GM12892 (cell line): ENCODE results near the gene TECPR1.

Source experiments
- POLR2A ChIP-seq: IDR thresholded peaks from 2 replicates; pipeline ENCODE4 v1.6.1; 2011; ENCODE audit warnings: low read depth, low read length, control low read depth
- POLR2AphosphoS5 ChIP-seq: IDR thresholded peaks from 2 replicates; pipeline ENCODE4 v1.6.1; 2011; ENCODE audit warnings: low read depth, low read length, control low read depth
- TAF1 ChIP-seq: IDR thresholded peaks from 2 replicates; pipeline ENCODE4 v1.6.1; 2011; ENCODE audit warnings: low read depth, mild to moderate bottlenecking, control low read depth, low read length, borderline replicate concordance

DNA sequence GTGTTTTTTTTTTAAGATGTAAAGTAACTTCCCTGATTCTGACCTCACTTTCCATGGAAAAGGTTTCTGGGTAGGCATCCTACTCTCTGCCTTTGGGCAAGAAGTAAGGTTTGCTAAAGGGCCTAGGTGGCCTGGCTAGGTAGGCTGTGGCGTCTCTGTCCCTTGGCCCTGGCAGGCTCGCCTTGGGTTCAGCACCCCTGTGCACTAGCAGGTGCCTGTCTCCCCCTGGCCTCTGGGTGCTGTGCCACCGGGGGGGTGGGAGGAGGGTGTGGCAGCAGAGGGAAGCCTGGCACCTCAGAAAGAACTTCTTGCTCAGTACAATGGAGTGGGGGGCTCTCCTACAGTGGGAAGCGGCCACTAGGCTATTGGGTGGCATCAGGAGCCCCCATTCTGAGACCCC lies 14.0 kb downstream of the TECPR1 start:
- no peak for TF ChIP-seq POLR2A
- no peak for TF ChIP-seq POLR2AphosphoS5
- no peak for TF ChIP-seq TAF1
